Measurements from ENCODE around the gene C1QA. TPM values are rescaled to one million over a fixed set of nuclear protein-coding genes. Genes with fewer than 3 reads are reported as not detected.

C1QA gene
- total RNA-seq, 1 donor from 2014 or later: not detected

- Mint-ChIP-seq H3K4me3 (no peak overlapping the region), H3K4me1 (no peaks in the 10 kb centered on the region), H3K9me3 (no peaks in the 10 kb centered on the region), H3K36me3 (ENCODE audit: low read depth) (no peaks in the 10 kb centered on the region), H3K27ac (ENCODE audit: unreplicated experiment) (no peak overlapping the region), H3K27me3 (ENCODE audit: low read depth) (peaks cover 23% of the 10 kb centered on the region)
- no peak for DNase-seq (ENCODE audit: low read depth, low spot score)
- TF ChIP-seq CTCF (conservative IDR thresholded peaks at IDR 0.05): no peak
Observed at GRCh38 chr1:22598736-22599135, 37.7 kb upstream of the C1QA start.

GRCh38 chr1:22600071-22600816 is 36.2 kb upstream of the C1QA start:
- TF ChIP-seq CTCF (conservative IDR thresholded peaks at IDR 0.05): no peak
- Mint-ChIP-seq H3K4me3 (no peak overlapping the region), H3K36me3 (ENCODE audit: low read depth) (no peaks in the 10 kb centered on the region), H3K4me1 (no peaks in the 10 kb centered on the region), H3K27ac (ENCODE audit: unreplicated experiment) (no peak overlapping the region), H3K9me3 (no peaks in the 10 kb centered on the region), H3K27me3 (ENCODE audit: low read depth) (peaks cover 34% of the 10 kb centered on the region)
- DNase-seq (ENCODE audit: low read depth, low spot score): no peak

DNA sequence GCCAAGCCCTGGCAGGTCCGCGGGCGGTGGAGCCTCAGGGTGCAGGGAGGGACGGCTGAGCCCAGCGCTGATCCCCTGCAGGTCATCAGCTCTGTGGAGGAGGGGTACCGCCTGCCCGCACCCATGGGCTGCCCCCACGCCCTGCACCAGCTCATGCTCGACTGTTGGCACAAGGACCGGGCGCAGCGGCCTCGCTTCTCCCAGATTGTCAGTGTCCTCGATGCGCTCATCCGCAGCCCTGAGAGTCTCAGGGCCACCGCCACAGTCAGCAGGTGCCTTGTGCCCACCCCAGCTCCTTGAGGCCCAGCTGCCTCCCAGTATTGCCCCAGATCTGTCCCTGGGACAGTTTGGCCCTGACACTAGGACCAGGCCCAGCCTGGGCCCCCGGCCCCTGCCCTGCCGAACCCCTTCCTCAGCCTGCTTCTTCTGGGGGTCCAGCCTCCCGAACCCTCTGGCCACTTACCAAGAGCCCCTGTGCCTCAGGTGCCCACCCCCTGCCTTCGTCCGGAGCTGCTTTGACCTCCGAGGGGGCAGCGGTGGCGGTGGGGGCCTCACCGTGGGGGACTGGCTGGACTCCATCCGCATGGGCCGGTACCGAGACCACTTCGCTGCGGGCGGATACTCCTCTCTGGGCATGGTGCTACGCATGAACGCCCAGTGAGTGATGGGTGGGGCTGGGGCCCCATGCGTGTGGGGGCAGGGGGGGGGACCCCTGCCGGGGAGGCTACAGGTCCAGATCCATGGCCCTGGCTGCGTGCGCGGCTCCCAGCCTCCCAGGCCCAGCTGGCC is 35.4 kb upstream of the C1QA start:
- Mint-ChIP-seq H3K27me3 (ENCODE audit: low read depth) (peaks cover 41% of the 10 kb centered on the region), H3K4me3 (no peak overlapping the region), H3K36me3 (ENCODE audit: low read depth) (no peaks in the 10 kb centered on the region), H3K9me3 (no peaks in the 10 kb centered on the region), H3K27ac (ENCODE audit: unreplicated experiment) (no peak overlapping the region), H3K4me1 (no peaks in the 10 kb centered on the region)
- TF ChIP-seq CTCF (conservative IDR thresholded peaks at IDR 0.05): no peak
- no peak for DNase-seq (ENCODE audit: low read depth, low spot score)

- TF ChIP-seq CTCF (conservative IDR thresholded peaks at IDR 0.05): no peak
- no peak overlapping the region for H3K4me3 Mint-ChIP-seq
- H3K36me3 Mint-ChIP-seq (ENCODE audit: low read depth): no peaks in the 10 kb centered on the region
- no peak overlapping the region for H3K27ac Mint-ChIP-seq (ENCODE audit: unreplicated experiment)
- DNase-seq (ENCODE audit: low read depth, low spot score): no peak
- H3K4me1 Mint-ChIP-seq: no peaks in the 10 kb centered on the region
- H3K27me3 Mint-ChIP-seq (ENCODE audit: low read depth): peaks cover 47% of the 10 kb centered on the region
- H3K9me3 Mint-ChIP-seq: no peaks in the 10 kb centered on the region
Observed at GRCh38 chr1:22601610-22602009, 34.8 kb upstream of the C1QA start.

DNA sequence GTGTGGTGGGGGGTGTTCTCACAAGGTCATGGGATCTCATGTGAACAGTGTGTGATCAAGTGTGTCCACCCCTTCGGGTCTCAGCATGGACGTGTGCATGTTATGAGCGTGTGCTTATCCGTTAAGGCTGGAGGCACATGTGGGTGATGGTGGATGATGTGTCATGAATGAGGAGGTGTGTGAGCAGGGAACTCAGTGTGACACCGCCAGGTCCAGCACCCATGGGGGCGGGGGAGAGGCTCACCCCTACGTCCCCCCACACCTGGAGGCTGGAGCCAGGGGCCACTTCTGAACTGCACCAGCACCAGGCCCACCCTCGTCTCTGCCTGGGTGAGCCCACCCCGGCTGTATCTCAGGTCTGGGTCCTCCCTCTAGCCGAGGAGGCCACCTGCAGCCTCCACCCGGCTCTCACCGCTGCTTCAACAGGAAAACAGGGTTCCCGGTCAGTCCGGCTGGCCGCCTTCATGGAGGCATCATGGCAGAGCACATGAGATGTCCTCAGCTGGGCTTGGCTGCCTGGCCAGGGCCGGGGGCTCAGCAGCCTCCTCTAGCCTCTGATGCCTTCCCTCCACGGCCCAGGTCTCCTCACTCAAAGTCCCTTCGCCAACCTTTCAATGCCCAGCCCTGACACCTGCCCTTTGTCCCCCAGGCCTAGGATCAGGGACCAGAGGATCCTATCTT is 34.2 kb upstream of the C1QA start:
- TF ChIP-seq CTCF (conservative IDR thresholded peaks at IDR 0.05): no peak
- no peak for DNase-seq (ENCODE audit: low read depth, low spot score)
- Mint-ChIP-seq H3K9me3 (no peaks in the 10 kb centered on the region), H3K4me3 (no peak overlapping the region), H3K27me3 (ENCODE audit: low read depth) (peaks cover 53% of the 10 kb centered on the region), H3K4me1 (no peaks in the 10 kb centered on the region), H3K27ac (ENCODE audit: unreplicated experiment) (no peak overlapping the region), H3K36me3 (ENCODE audit: low read depth) (no peaks in the 10 kb centered on the region)

All from neural crest cell (in vitro differentiated cells).